HG03196 (cell line): ENCODE data around the gene SGMS1.
"Not testable (repeated sequence)": the region's sequence is repeated elsewhere in the genome, so short reads cannot be mapped to it uniquely, and the experiment has no call there.

Source experiments
- ATAC-seq: cut with Tn5 transposase; IDR thresholded peaks from one replicate; pipeline ENCODE4 v1.9.1; 2021; ENCODE audit not compliant: unreplicated experiment

Gene SGMS1

GRCh38 chr10:50582766-50583762 lies 40.7 kb downstream of the SGMS1 start:
- no peak for ATAC-seq

GRCh38 chr10:50582046-50582445 lies 41.7 kb downstream of the SGMS1 start:
- no peak for ATAC-seq

- ATAC-seq = no peak
Measured at GRCh38 chr10:50580262-50580891, 43.4 kb downstream of the SGMS1 start.

- ATAC-seq = no peak
Measured at GRCh38 chr10:50579491-50580261, 44.1 kb downstream of the SGMS1 start.

- ATAC-seq = no peak
Measured at GRCh38 chr10:50578949-50579348, 44.8 kb downstream of the SGMS1 start.

- no peak for ATAC-seq
Measured at GRCh38 chr10:50577681-50578350, 45.9 kb downstream of the SGMS1 start.

GRCh38 chr10:50577010-50577409 lies 46.7 kb downstream of the SGMS1 start:
- ATAC-seq = no peak

GRCh38 chr10:50576245-50576815 lies 47.4 kb downstream of the SGMS1 start:
- ATAC-seq = no peak

GRCh38 chr10:50575477-50576244 lies 48.1 kb downstream of the SGMS1 start:
- no peak for ATAC-seq

- ATAC-seq = no peak
Measured at GRCh38 chr10:50574931-50575330, 48.8 kb downstream of the SGMS1 start.

GRCh38 chr10:50574305-50574704 lies 49.5 kb downstream of the SGMS1 start:
- no peak for ATAC-seq

- no peak for ATAC-seq
Measured at GRCh38 chr10:50572017-50572491, 51.7 kb downstream of the SGMS1 start.

GRCh38 chr10:50568750-50569149 lies 55.0 kb downstream of the SGMS1 start:
- not testable (repeated sequence) for ATAC-seq

GRCh38 chr10:50567384-50567783 lies 56.4 kb downstream of the SGMS1 start:
- no peak for ATAC-seq

- ATAC-seq = no peak
Measured at GRCh38 chr10:50566150-50566549, 57.6 kb downstream of the SGMS1 start.

GRCh38 chr10:50565301-50566083 lies 58.3 kb downstream of the SGMS1 start:
- no peak for ATAC-seq

GRCh38 chr10:50563906-50564305 lies 59.9 kb downstream of the SGMS1 start:
- ATAC-seq = no peak

- ATAC-seq = no peak
Measured at GRCh38 chr10:50561816-50562215, 61.9 kb downstream of the SGMS1 start.

GRCh38 chr10:50561266-50561665 lies 62.5 kb downstream of the SGMS1 start:
- ATAC-seq = no peak
